GM19397 (cell line): ENCODE measurements around the gene CISTR.
A peak's percentile ranks its signal among the peaks of the same experiment; 100 is the strongest.

Experiments
- ATAC-seq: cut with Tn5 transposase; IDR thresholded peaks from one replicate; pipeline ENCODE4 v1.9.1; 2021; ENCODE audit warnings: mild to moderate bottlenecking, moderate library complexity; ENCODE audit not compliant: unreplicated experiment

CISTR gene

GRCh38 chr12:53746592-53747092 is 5.1 kb downstream of the CISTR start:
- ATAC-seq: peak; percentile 46

- ATAC-seq: no peak
Observed at GRCh38 chr12:53744751-53745150, 7.0 kb downstream of the CISTR start.

GRCh38 chr12:53744130-53744441 is 7.7 kb downstream of the CISTR start:
- ATAC-seq: no peak

DNA sequence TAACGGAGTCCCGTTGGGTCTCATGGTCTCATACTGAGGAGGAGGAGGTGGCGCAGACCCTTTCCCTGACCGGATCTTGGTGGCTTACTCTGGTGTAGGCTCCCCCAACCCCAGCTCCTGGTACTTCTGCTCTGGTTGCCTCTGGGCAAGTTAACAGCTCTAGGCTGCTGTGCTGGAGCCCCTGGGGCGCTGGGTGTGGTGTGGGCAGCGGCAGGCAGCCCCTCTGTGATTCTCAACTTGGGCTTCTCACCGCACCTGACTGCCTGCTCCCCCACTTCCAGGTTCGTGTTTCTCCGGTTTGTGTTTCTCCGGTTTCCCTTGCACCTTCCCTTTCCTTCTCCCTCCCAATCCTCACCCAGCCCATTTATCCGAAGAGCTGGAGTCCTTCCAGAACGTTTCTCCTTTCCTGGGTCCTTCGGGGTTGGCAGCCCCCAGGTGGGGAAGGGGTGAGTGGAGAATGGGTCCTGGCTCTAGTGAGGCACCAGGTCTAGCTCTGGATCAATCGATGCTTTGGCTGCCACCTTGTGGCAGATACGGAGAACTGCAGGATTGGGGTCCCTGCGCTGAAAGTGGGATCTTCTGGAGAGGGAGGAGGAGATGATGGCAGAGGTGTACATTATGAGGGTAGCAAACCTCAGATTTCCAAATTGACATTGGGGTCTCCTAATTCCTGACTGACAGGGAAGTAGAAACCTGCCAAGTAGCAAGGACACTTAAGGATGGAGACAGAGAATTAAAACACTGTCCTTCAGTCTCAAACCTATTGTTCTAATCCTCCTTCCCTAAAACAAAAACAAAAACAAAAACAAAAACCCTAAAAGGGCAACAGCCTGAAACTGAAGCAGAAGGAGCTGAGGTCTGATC is 8.3 kb downstream of the CISTR start:
- no peak for ATAC-seq

DNA sequence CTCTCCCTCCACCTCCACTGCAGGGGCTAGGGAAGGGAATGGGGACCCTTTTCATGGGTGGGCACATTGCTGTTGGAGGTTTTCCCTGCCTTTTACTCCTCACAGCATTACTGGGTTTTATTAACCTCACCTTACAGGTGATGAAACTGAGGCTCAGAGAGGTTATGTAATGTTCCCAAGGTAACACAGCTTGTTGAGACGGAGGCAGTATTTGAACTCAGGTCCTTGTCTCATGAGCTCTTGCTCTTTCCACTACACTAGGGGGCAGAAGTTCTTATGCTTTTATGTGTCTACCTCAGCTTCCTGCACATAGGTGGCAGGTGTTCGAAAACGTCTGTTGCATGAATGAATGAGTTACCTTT is 11.7 kb downstream of the CISTR start:
- ATAC-seq: no peak

DNA sequence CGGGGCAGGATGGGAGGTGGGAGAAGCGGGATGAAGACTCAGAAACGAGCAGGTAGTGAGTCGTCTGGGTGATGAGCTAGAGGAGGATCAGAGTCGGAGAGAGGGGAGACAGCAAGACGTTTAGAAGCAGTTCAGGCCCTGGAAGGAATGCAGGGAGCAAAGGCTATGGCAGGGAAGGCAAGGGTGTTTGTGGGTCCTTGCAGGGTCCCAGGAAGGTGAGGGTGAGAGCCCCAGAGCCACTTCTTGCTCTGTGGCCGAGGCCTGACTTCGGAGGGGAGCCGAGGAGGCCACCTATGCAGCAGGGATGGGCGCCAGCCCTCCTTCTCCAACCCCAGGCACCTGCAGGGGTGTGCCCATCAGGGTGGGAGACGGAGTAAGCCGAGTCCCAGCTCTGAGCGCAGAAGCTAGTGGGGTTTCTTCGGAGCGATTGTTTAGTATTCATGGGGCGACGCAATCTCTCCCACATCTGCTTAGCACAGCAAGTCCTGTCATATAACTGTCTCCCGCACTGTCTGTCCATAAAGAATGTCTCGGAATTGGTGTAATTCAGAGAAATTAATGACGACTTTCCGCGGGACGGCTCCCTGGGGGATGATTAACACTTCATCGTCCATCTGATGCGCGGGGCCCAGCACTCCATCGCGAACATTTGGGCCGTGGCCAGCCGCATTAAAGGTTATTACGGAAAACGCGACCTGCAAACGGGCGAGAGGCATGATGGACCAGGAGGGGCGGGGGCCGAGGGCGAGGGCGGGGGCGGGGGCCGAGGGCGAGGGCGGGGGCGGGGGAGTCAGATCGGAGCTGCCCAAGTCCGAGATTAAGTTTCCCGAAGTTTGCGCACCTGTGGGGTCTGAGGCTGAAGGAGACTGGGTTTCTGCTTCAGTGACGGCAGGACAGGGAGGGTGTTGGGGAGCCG is 12.3 kb downstream of the CISTR start:
- no peak for ATAC-seq

GRCh38 chr12:53738406-53739213 is 13.2 kb downstream of the CISTR start:
- no peak for ATAC-seq

DNA sequence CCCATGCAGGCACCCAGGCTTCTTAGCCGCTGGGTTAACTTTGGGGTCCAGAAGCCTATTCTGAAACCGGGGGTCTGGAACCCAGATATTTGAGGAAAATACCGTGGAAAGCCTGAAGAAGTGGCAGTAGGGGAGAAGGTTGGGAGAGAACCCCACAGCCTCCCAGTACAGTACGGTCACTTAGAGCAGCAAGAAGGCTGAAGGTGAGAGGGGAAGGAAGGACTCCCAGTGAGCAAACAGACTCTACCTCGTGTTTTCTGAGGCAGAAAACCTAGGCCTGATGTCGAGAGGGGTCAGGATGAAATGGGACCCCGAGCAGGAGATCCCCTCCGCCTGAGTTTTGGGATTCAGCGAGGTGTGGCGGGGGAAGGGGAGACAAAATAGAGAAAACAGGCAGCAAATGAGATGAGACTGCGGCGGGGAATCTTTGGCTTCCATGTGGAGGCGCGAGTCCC is 13.8 kb downstream of the CISTR start:
- ATAC-seq: no peak

- no peak for ATAC-seq
Observed at GRCh38 chr12:53737093-53737808, 14.5 kb downstream of the CISTR start.

GRCh38 chr12:53736592-53736991 is 15.2 kb downstream of the CISTR start:
- ATAC-seq: no peak

- no peak for ATAC-seq
Observed at GRCh38 chr12:53735556-53735955, 16.2 kb downstream of the CISTR start.

DNA sequence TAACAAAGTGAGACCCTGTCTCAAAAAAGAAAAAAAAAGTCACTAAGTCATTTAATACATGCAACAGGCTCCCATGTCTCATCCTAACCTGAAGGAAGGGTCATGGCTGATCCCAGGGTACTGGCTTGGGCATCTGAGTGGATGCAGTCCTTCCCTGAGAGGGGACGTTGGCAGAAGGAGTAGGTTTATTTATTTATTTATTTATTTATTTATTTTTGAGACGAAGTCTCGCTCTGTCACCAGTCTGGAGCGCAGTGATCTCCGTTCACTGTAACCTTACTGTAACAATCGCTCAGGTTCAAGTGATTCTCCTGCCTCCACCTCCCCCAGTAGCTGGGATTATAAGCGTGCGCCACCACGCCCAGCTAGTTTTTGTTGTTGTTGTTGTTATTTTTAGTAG is 17.4 kb downstream of the CISTR start:
- ATAC-seq: no peak

DNA sequence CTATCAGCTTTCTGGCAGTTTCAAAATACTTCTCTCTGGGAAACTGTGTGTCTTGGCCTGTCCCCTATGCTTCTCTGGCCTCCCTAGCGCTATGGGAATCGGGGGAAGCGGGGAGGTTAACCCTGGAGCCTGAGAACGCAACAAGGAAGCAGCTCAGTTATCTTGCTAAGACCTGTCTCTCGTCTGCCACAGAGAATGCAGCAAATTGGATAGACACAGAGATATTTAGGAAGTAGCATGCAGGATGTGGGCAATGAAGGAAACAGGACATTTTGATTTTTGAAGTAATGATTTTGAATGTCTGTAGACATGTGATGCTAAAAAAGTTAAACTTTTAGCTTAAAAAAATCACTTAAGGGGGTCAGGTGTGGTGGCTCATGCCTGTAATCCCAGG is 18.0 kb downstream of the CISTR start:
- no peak for ATAC-seq

- no peak for ATAC-seq
Observed at GRCh38 chr12:53733051-53733806, 18.6 kb downstream of the CISTR start.

DNA sequence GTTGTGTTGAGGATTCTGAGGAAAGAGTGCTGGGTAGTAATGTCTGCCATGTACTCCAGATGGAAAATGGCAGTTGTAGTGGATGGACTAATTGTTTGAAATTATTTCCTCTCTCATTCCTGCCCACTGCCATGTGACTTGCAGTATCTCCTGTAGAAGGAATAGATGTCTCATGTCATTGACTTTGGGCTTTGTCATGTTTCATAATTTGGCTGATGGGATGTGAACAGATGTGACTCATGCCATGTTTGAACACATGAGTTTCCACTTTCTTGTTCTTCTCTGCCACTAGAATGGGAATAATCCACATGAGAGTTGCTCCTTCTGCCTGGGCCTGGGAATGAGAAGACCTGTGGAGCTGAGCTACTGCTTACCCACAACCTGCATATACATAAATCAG is 22.1 kb downstream of the CISTR start:
- no peak for ATAC-seq

DNA sequence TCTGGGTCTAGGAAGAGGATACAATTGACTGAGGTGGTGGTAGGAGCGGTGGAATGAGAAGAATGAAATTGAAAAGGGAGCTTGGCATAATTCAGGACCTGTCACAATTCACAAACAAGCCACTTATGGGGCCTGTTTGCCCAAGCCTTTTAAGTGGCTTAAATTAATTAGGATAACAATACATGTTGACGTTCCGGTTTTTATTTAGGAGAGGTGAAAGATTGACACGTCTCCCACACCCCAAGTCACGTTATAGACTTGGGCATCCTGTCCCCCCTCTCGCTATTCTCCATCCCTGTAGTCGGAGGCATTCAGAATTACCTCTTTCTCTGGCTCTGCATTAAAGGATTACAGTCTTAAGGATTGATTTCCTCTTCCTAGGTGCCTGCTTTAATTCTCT is 23.6 kb downstream of the CISTR start:
- no peak for ATAC-seq

DNA sequence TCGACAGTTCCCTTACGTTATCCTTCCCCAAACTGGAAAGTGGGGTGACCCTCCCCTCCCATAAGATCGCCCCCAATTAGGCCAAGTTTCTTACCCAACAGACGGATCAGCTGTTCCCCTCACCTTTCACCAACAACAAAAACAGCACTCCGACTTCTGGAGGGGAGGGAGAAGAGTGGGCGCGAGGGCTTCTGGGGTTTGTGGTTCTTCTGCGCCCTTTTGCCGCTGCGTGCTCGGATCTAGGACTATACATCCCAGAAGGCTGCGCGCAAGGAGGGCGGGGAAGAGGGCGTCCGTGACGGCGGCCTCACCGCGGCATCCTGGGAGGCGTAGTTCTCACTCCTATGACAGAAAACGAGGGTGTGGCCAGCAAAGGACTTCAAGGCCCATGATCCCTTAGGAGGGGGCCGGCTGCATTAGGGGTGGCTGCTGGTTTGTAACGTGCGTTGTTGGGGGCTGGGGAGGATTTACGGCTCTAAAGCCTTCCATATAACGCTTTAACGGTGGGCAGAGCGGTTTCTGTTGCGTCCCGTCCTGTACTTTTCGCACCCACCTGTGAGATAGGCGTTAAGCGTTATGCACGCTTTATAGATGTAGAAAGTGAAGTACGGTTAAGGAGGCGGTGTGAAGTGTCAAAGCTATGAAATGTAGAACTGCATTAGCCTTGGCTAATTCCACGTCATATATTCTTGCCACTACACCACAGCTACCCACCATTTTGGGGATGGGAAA is 24.3 kb downstream of the CISTR start, which contains the start of gene CALCOCO1:
CALCOCO1 (minus strand) TSS at position 143 of the 732 bp plus-strand sequence. CDS start 2,210 bp downstream, outside the sequence.
- peak; percentile 99 for ATAC-seq

DNA sequence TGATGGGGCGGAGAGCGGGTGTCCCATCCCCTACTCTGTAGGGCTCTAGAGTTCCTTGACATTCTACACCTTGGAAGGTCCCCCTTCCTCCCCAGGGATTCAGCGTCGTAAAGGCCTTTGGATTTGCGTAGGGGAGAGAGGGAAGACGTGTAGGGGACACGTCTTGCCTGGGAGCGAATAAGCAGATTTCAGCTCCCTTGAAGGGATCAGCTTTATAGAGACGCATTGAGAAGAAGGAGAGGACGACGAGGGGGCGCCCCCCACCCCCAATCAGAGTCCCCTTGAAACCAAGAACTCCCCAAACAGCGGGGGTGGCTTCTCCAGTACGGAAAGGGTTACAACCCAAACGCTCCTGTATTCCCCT is 24.9 kb downstream of the CISTR start:
- peak; percentile 3 for ATAC-seq

DNA sequence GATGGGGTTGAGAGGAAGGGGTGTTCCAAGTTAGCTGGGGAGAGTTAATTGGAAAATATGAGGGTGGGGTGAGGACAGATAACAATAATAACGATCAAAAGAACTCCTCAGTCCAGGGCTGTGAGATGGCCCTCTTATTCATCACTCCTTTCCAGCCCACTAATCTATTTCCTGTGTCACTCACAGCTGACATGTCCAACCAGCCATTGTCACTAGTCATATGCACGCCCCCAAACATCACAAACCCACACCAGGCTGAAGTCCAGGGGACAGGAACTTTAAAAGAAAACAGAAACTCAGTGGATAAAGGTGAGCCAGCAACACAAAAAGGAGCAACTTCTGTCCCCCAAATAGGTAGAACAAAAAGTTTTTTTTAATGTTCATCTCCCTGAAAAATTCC is 25.4 kb downstream of the CISTR start:
- no peak for ATAC-seq
